Stimulated activated naive B cell treated with anti-CD40 and anti-IgM and Interleukin-4, amounts not matched to agents 10 μg/mL and 1 μg/mL and 100 μg/mL, for 72 hours (primary cell): ENCODE data around the gene KCNQ1.

Experiments used
- ATAC-seq, 2 donors: fragments of 150-1000 bp; cut with Tn5 transposase; replicated peaks; 2 replicates each; pipeline ENCODE4 v1.10.0; 2021; ENCODE audit warnings: moderate library complexity in 1 of 2
- DNase-seq: peaks from one replicate; pipeline ENCODE4 v3.0.0; 2021
- H3K27ac Mint-ChIP-seq: one replicate; pipeline ENCODE4 v1.8.0; 2022; ENCODE audit warnings: mild to moderate bottlenecking, mixed read lengths
- H3K27me3 Mint-ChIP-seq, 2 donors: one replicate each; pipeline ENCODE4 v1.8.0; 2022; ENCODE audit warnings: mixed read lengths in 2 of 2
- H3K36me3 Mint-ChIP-seq, 2 donors: one replicate each; pipeline ENCODE4 v1.8.0; 2022; ENCODE audit warnings: mixed read lengths in 2 of 2, mild to moderate bottlenecking in 1 of 2
- H3K4me1 Mint-ChIP-seq, 2 donors: one replicate each; pipeline ENCODE4 v1.8.0; 2022; ENCODE audit warnings: mixed read lengths in 2 of 2, mild to moderate bottlenecking in 1 of 2
- H3K4me3 Mint-ChIP-seq, 2 donors: one replicate each; pipeline ENCODE4 v1.8.0; 2022; ENCODE audit warnings: mild to moderate bottlenecking in 2 of 2, mixed read lengths in 2 of 2, moderate library complexity in 1 of 2
- H3K9me3 Mint-ChIP-seq, 2 donors: one replicate each; pipeline ENCODE4 v1.8.0; 2022; ENCODE audit warnings: mixed read lengths in 2 of 2, mild to moderate bottlenecking in 1 of 2

KCNQ1 gene

DNA sequence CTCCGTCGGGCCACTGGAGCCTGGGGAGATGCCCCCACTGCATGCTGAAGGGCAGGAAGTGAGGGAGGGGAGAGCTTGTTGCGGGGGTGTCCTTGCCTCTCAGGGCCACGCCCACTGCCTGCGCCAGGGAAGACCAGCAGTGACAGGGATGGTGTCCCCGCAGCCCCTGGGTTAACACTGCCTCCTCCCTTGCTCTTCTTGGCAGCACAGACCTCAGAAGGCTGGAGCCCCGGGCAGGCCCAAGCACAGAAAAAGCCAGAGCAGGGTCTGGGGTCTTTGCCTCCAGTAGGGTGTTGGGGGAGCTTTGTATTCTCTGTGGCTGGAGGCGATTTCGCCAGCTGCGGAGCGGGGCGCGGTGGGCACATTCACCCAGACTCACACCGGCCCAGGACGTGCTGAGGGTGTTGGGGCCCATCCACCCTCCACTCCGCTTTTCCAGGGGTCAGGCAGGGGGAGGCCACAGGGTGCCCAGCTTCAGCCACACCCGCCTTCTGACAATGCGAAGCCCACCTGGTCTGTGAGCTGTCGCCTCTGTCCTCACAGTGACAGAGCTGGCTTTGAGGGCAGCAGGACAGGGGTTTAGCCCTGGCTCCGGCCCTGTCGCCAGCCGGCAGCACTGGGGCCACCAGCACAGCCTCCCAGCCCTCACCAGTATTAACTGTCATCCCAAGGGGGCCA lies 357.0 kb downstream of the KCNQ1 start:
- Mint-ChIP-seq H3K9me3 (peaks cover 0 to 2% of the 10 kb centered on the region in 2 donors), H3K27ac (no peak overlapping the region), H3K4me3 (no peak overlapping the region), H3K4me1 (peaks cover 0 to 2% of the 10 kb centered on the region in 2 donors), H3K36me3 (peaks cover 10 to 11% of the 10 kb centered on the region in 2 donors), H3K27me3 (no peaks in the 10 kb centered on the region)
- DNase-seq, result no peak
- no peak for ATAC-seq

DNA sequence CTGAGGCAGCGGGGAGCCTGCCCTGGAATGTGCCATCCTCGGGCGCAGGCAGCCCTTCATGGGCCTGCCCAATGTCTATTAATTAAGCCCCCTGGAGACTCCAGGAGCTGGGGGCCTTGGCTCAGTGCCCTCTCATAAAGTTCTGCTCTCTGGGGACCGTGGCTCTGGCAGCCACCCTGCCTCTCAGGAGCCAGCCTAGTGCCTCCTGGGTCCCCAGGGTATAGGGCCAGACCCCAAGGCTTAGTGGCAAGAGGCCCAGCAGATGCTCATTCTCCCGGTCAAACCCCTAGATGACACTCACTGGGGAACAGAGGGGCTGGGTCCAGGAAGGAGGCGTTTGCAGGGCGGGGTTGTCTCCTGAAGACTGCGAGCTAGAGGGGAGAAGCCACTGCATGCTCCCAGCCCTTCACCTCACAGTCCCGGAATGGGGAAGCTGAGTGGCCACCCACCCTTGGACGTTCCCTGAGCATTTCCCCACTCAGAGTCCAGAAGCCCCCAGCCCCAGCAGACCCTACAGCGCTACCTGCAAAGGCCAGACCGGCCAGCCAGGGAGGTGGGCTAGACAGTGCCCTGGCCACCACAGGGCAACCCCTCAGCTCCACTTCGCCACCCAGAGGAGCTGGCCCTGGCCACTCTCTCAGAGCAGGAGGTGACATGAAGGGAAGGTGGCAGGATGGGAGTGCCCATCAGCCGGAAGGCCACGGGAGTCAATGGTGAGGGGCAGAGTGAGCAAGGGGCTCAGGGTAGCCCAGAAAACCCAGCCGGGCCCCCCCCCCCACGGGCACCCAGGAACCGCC lies 357.8 kb downstream of the KCNQ1 start:
- no peaks in the 10 kb centered on the region for H3K27me3 Mint-ChIP-seq
- peaks cover 10% of the 10 kb centered on the region in 2 donors for H3K36me3 Mint-ChIP-seq
- H3K4me3 Mint-ChIP-seq, result no peak overlapping the region
- H3K4me1 Mint-ChIP-seq, result peaks cover 0 to 2% of the 10 kb centered on the region in 2 donors
- DNase-seq, result no peak
- ATAC-seq, result no peak
- no peak overlapping the region for H3K27ac Mint-ChIP-seq
- H3K9me3 Mint-ChIP-seq, result peaks cover 0 to 2% of the 10 kb centered on the region in 2 donors

DNA sequence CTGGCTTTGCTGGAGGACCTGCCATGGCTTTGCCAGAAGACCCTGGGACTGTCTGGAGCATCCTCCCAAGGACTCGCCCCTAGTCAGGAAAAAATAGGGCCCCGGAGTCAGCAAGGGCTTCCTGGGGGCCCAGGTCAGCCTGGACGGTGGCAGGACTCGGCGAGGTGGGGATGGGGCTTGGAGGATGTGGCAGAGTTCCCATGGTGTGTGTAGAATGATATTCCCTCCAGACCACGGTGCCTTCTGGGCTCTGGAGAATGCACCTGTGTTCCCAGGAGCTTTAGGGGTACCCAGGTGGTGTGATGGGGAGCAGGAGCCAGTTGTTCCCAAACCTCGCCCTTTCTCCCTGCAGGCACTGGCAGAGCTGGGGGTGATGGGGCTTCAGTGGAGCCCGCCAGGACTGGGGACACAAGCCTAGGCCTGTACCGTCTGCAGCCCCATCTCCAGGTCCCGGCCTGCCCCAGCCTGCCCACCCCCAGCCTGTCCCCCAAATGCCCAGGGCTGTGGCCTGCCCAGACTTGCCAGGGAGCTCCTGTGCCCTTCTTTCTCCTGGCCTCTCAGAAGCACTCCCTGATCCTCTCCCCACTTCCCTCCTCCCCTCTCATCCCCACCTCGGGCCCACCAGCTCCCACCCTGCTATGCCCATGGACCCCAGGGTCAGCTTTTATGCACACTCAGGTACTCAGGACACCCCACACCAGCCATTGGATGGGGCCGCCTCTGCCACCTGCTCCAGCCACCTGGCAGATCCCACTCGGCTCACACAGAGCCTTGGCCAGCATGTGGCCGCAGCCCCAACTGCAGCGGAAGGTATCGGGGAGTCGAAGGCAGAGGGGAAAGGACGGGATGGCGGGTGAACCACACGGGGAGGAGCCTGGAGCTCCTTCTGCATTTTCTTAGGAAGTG lies 358.6 kb downstream of the KCNQ1 start:
- no peak overlapping the region for H3K27ac Mint-ChIP-seq
- no peak for ATAC-seq
- H3K36me3 Mint-ChIP-seq, result peaks cover 8 to 10% of the 10 kb centered on the region in 2 donors
- peaks cover 0 to 2% of the 10 kb centered on the region in 2 donors for H3K4me1 Mint-ChIP-seq
- no peaks in the 10 kb centered on the region for H3K27me3 Mint-ChIP-seq
- peaks cover 0 to 2% of the 10 kb centered on the region in 2 donors for H3K9me3 Mint-ChIP-seq
- DNase-seq, result no peak
- H3K4me3 Mint-ChIP-seq, result no peak overlapping the region

DNA sequence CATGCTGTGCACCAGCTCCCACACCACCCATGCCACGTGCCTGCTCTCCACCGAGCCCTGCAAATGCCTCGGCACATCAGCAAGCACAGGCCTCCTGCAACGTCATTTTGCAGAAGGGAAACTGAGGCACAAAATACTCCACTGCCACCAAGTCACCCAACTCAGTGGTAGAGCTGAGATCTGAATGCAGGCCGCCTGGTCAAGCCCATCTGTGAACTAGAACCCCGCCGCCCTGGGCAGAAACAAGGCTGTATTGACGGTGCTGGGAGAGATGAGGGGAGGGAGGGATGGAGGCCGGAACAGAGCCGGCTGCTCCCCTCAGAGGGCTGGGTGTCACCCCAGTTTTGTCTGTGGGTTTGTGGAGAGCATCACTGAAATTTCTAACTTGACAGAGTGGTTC lies 359.4 kb downstream of the KCNQ1 start:
- no peak for DNase-seq
- H3K4me3 Mint-ChIP-seq, result no peak overlapping the region
- peaks cover 4 to 8% of the 10 kb centered on the region in 2 donors for H3K36me3 Mint-ChIP-seq

DNA sequence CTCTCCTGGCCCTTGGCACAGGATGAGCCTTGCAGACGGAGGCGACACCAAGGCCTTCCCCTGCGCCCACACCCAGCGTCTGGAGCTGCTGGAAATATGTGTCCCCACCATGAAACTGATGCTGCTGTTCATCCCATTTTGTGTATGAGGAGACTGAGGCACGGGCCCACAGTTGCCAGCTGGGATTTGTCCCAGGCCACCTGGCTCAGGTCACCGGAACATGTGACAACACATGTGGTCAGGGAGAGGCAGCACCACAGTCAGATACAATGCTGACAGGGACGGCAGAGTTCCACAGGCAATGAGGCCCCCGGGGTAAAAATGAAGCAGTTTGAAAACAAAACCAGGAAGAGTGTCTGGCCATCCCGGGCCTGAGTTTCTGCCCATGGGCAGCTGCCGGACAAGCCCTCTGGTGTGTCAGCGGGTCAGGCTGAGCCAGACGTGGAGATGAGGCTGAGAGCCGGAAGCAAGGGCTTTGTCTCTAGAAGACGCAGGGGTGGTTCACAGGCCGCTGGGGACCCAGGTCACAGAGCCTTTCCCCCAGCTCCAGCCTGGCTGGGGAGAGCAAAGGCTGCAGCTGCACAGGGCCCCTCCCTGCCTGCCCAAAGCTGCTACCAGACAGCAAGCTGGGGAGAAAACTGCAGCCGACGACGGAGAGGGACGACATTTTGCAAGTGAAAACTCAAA lies 360.0 kb downstream of the KCNQ1 start:
- no peak overlapping the region for H3K4me3 Mint-ChIP-seq
- H3K27ac Mint-ChIP-seq, result no peak overlapping the region
- peaks cover 0 to 2% of the 10 kb centered on the region in 2 donors for H3K4me1 Mint-ChIP-seq
- H3K9me3 Mint-ChIP-seq, result peaks cover 4 to 5% of the 10 kb centered on the region in 2 donors
- DNase-seq, result no peak
- ATAC-seq, result no peak
- peaks cover 0 to 6% of the 10 kb centered on the region in 2 donors for H3K27me3 Mint-ChIP-seq
- H3K36me3 Mint-ChIP-seq, result peaks cover 6 to 11% of the 10 kb centered on the region in 2 donors

More for the DNA sequence above, 359.4 kb downstream of the KCNQ1 start:
- Mint-ChIP-seq H3K4me1 (peaks cover 0 to 2% of the 10 kb centered on the region in 2 donors), H3K27me3 (no peaks in the 10 kb centered on the region), H3K27ac (no peak overlapping the region), H3K9me3 (peaks cover 2 to 4% of the 10 kb centered on the region in 2 donors)
- ATAC-seq, result no peak

DNA sequence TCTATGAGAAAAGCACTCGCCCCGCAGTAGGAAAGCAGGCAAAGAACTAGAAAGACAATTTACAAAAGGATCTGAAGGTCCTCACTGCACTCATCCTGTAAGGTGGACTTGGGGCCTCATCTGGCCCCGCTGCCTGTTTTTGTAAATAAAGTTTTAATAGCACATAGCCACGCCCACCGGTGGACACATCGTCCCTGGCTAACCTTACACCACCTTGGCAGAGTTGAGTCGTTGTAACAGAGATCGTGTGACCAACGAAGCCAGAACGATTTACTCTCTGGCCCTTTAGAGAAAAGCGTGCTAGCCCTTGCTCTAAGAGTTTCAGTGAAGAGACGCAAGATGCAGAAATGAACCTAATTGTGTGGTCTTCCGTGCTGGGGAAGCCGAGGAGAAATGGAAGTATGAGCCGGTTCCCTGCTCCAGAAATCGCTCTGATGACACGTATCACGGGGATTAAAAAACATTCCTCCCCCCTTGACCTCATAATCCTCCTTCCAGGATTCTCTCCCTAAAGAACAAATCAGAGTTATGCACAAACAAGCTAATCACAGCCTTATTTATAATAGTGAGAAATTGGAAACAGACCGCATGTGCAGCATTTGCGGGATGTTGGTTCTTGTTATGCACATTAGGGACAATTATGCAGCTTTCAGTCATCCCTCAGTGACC lies 360.7 kb downstream of the KCNQ1 start:
- no peak overlapping the region for H3K27ac Mint-ChIP-seq
- peaks cover 6 to 7% of the 10 kb centered on the region in 2 donors for H3K9me3 Mint-ChIP-seq
- ATAC-seq (no peak), DNase-seq (no peak)
- peaks cover 0 to 3% of the 10 kb centered on the region in 2 donors for H3K4me1 Mint-ChIP-seq
- no peak overlapping the region for H3K4me3 Mint-ChIP-seq
- peaks cover 0 to 6% of the 10 kb centered on the region in 2 donors for H3K27me3 Mint-ChIP-seq
- peaks cover 6 to 15% of the 10 kb centered on the region in 2 donors for H3K36me3 Mint-ChIP-seq

DNA sequence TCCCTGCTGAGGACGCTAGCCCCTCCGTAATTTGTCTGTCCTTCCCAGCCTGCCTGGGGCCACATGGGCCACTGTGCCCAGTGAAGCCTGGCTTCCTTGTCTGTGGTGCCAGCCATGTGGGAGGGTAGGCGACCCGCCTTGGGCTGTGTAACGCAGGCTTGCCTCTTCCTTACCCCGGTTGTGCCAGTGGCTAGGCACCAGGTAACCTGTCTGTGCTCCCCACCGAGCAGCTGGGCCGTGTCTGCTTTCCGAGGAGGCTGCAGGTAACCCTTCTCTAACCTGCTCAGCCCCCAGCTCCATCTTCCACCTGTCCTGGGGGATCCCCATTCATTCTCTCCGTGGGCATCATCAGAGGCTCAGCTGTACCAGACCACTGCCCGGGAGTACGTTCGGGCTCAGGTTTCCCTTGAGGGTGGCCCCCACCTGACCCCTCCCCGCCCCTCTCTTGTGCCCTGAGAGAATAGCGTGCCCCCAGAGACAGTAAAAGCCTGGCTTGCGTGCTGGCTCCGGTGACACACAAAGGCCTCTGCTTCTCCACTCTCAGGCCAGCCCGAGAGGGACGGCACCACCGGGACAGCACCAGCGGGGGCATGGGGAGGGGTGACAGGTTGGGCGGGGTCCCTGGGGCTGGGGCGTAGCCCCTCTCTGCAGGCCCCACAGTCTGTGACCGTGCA lies 361.7 kb downstream of the KCNQ1 start:
- DNase-seq, result no peak
- Mint-ChIP-seq H3K4me3 (no peak overlapping the region), H3K9me3 (peaks cover 7 to 8% of the 10 kb centered on the region in 2 donors), H3K4me1 (peaks cover 0 to 1% of the 10 kb centered on the region in 2 donors), H3K36me3 (peaks cover 5 to 17% of the 10 kb centered on the region in 2 donors), H3K27me3 (peaks cover 0 to 6% of the 10 kb centered on the region in 2 donors), H3K27ac (no peak overlapping the region)
- ATAC-seq, result no peak

DNA sequence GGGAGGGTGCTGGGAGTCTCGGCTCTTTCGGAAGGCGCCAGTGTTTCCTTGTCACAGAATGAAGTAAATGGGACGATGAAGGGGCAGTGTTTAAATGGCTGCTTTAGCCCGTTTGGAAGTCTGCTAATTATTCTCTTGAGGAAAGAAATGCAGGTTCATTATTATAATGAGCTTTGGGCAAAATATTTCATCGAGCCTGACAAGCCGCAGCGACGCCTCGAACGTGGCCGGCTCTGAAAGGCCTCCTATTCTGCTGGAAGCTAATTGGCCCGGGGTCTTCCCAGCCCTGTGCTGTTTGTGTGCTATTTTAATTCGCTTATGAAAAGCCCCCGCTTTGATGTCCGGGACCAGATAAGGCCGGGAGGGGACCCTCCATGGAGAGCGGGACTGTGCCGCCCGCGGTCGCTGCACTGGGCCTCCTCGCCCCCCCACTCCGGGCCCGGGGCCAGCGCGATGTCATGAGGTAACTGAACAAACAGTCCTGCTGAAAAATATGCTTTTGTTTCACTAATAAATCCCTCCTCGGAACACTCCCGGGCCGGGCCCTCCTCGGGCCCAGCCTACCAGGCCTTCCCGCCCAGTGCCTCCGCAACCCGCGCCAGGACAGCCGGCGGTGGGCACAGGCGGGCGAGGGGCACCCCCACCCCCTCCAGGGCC lies 362.3 kb downstream of the KCNQ1 start:
- H3K27ac Mint-ChIP-seq, result no peak overlapping the region
- no peak overlapping the region for H3K4me3 Mint-ChIP-seq
- peaks cover 5 to 17% of the 10 kb centered on the region in 2 donors for H3K36me3 Mint-ChIP-seq
- peaks cover 7 to 8% of the 10 kb centered on the region in 2 donors for H3K9me3 Mint-ChIP-seq
- DNase-seq (no peak), ATAC-seq (no peak)
- H3K4me1 Mint-ChIP-seq, result peaks cover 1 to 5% of the 10 kb centered on the region in 2 donors
- H3K27me3 Mint-ChIP-seq, result peaks cover 0 to 8% of the 10 kb centered on the region in 2 donors

DNA sequence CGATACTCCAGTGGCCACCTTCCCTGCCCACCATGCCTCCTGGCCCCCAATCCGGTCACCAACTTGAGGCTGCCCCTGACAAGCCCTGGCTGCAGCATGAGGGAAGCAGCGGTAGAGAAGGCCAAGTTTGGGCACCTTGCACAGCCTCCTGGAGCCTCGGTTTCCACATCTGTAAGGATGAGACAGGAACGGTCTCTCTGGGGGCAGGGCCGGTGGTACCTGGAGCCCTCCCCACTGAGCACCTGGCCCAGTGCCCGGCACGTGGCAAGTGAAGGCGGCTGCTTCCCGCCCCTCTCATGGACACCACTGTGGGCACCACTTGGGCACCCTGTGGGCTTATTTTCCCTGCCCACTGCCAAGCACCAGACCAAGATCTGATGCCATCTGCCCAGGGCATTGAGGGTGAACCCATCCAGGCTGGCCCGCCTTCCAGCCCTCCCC lies 363.0 kb downstream of the KCNQ1 start:
- H3K27me3 Mint-ChIP-seq, result peaks cover 0 to 15% of the 10 kb centered on the region in 2 donors
- no peak overlapping the region for H3K4me3 Mint-ChIP-seq
- no peak overlapping the region for H3K27ac Mint-ChIP-seq
- H3K4me1 Mint-ChIP-seq, result peaks cover 4 to 11% of the 10 kb centered on the region in 2 donors
- peaks cover 7 to 8% of the 10 kb centered on the region in 2 donors for H3K9me3 Mint-ChIP-seq
- ATAC-seq (no peak), DNase-seq (no peak)
- H3K36me3 Mint-ChIP-seq, result peaks cover 5 to 17% of the 10 kb centered on the region in 2 donors

DNA sequence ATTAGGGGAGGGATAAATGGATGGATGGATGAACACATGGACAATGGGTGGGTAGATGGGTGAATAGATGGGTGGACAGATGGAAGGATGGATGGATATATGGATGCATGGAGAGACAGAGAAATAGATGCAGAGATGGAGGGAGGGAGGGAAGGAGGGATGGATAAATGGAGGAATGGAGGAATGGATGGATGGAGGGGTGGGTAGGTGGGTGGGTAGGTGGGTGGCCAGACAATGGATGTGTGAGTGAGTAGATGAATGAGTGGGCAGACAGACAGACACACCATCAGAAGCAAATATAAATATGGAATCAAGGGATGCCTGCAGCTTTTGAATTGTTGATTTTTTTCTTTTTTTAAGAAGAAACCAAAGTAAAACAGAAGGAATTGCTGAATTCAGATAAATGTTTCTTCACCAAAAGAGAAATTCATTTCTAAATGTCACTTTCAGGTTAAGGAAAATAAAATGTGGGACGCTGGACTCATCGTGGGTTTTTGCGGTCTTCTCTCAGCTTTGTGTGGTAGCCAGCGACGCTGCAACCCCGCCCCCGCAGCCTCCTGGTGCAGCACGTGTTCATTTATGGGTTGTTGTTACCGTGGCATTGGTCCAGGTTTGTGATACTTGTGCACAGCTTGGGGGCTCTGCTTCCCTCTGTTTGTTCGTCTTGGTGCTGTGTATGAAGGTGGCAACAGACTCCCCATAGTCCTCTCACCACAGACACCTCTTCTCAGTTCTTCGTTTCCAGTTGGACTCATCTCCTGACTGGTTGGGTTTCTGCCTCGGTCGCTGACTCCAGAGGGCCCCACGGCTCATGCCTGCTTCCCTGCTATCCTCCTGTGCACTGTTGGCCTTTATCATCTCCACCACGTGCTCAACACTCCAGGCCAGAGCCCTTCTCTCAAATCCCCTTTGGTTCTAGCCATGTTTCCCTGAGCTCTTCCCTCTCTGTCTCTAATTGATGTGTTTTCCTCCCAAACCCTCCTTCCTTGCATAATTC lies 364.3 kb downstream of the KCNQ1 start:
- Mint-ChIP-seq H3K27ac (no peak overlapping the region), H3K9me3 (peaks cover 10 to 14% of the 10 kb centered on the region in 2 donors), H3K4me3 (no peak overlapping the region), H3K36me3 (peaks cover 5 to 23% of the 10 kb centered on the region in 2 donors), H3K4me1 (peaks cover 5 to 14% of the 10 kb centered on the region in 2 donors), H3K27me3 (peaks cover 0 to 28% of the 10 kb centered on the region in 2 donors)
- DNase-seq, result no peak
- ATAC-seq, result no peak

DNA sequence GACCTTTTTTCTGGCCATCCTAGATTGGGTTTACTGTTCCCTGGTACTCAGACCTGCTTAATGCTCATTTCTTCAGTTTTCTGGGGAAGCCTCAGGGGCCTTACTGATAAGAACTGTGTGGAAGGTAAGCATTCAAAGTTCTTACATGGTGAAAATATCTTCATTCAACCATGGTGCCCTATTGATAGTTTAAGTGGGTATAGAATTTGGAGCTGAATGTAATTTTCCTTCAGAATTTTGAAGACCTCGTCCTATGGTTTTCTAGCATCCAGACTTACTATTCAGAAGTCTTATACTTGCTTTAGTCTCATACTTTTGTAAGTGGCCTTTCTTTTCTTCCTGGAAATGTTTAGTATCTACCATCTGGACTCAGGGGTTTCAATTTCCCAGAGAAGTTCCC lies 365.0 kb downstream of the KCNQ1 start:
- no peak overlapping the region for H3K27ac Mint-ChIP-seq

More for the DNA sequence above, 365.0 kb downstream of the KCNQ1 start:
- ATAC-seq (no peak), DNase-seq (no peak)
- Mint-ChIP-seq H3K4me1 (peaks cover 5 to 14% of the 10 kb centered on the region in 2 donors), H3K4me3 (no peak overlapping the region), H3K9me3 (peaks cover 13 to 18% of the 10 kb centered on the region in 2 donors), H3K27me3 (peaks cover 0 to 28% of the 10 kb centered on the region in 2 donors), H3K36me3 (peaks cover 5 to 28% of the 10 kb centered on the region in 2 donors)
